HL-60 (cell line): ENCODE data around the gene MACO1.
"Not testable (repeated sequence)": the region's sequence is repeated elsewhere in the genome, so short reads cannot be mapped to it uniquely, and the experiment has no call there.

Source experiments
- CTCF ChIP-seq: IDR thresholded peaks from one replicate; pipeline ENCODE4 v1.5.1; 2011; ENCODE audit warnings: low read length, control low read depth, inconsistent platforms; ENCODE audit not compliant: insufficient read depth
- GABPA ChIP-seq: IDR thresholded peaks from 2 replicates; pipeline ENCODE4 v1.6.1; 2012; ENCODE audit warnings: low read depth
- POLR2AphosphoS5 ChIP-seq: IDR thresholded peaks from 2 replicates; pipeline ENCODE4 v1.6.1; 2012; ENCODE audit warnings: low read depth
- SPI1 ChIP-seq: IDR thresholded peaks from 2 replicates; pipeline ENCODE4 v1.6.1; 2012; ENCODE audit warnings: low read depth, mild to moderate bottlenecking, borderline replicate concordance
- TF ChIP-seq, protein P1 (sequence below): IDR thresholded peaks from 2 replicates; pipeline ENCODE4 v1.6.1; 2012; ENCODE audit warnings: low read depth; ENCODE audit not compliant: insufficient replicate concordance

- not testable (repeated sequence) for TF ChIP-seq CTCF, POLR2AphosphoS5, GABPA, SPI1
- TF ChIP-seq, protein P1, sequence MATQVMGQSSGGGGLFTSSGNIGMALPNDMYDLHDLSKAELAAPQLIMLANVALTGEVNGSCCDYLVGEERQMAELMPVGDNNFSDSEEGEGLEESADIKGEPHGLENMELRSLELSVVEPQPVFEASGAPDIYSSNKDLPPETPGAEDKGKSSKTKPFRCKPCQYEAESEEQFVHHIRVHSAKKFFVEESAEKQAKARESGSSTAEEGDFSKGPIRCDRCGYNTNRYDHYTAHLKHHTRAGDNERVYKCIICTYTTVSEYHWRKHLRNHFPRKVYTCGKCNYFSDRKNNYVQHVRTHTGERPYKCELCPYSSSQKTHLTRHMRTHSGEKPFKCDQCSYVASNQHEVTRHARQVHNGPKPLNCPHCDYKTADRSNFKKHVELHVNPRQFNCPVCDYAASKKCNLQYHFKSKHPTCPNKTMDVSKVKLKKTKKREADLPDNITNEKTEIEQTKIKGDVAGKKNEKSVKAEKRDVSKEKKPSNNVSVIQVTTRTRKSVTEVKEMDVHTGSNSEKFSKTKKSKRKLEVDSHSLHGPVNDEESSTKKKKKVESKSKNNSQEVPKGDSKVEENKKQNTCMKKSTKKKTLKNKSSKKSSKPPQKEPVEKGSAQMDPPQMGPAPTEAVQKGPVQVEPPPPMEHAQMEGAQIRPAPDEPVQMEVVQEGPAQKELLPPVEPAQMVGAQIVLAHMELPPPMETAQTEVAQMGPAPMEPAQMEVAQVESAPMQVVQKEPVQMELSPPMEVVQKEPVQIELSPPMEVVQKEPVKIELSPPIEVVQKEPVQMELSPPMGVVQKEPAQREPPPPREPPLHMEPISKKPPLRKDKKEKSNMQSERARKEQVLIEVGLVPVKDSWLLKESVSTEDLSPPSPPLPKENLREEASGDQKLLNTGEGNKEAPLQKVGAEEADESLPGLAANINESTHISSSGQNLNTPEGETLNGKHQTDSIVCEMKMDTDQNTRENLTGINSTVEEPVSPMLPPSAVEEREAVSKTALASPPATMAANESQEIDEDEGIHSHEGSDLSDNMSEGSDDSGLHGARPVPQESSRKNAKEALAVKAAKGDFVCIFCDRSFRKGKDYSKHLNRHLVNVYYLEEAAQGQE = not testable (repeated sequence)
Observed at GRCh38 chr1:25460816-25461215, 30.1 kb downstream of the MACO1 start.
